ENCODE results near the gene ASS1. TPM values are rescaled to one million over a fixed set of nuclear protein-coding genes. Genes with fewer than 3 reads are reported as not detected.

The ASS1 gene
- polyA plus RNA-seq, 2 of the 4 experiments (the other 2 are of a cell fraction): 11.3 to 32.5 TPM

- H3K4me2 ChIP-seq: no peak overlapping the region
- no peak for DNase-seq (ENCODE audit: low read depth in 1 of 2, low spot score in 1 of 2)
- TF ChIP-seq ZFP36 (IDR thresholded peaks at IDR 0.05; ENCODE audit: borderline replicate concordance, partially characterized antibody) (peak; percentile 52), CHD4 (IDR thresholded peaks at IDR 0.05; ENCODE audit: borderline replicate concordance) (no peak)
- H3K4me3 ChIP-seq: no peak overlapping the region
- no peak for ATAC-seq
- CTCF ChIA-PET: interaction anchor here (6.7 to 17.4 kb wide), 2 partner anchors 9 to 213 kb away, joined by 56 to 453 read pairs; no protein-coding TSS in a partner anchor
- H3K4me1 ChIP-seq: no peaks in the 10 kb centered on the region
- FAIRE-seq: no peak
- WGBS (ENCODE audit: missing lambda C conversion rate): 55% methylated on average over 5 of the region's 12 CpGs
- H3K27ac ChIP-seq: no peak overlapping the region
- POLR2A ChIA-PET: no interaction called here
- H3K9me3 ChIP-seq: no peaks in the 10 kb centered on the region
Observed at GRCh38 chr9:130470950-130471349, 26.2 kb downstream of the ASS1 start.

- DNase-seq (ENCODE audit: low read depth in 1 of 2, low spot score in 1 of 2): no peak
- TF ChIP-seq ESRRA (IDR thresholded peaks at IDR 0.05; ENCODE audit: borderline replicate concordance, low read length) (no peak), MAFK (IDR thresholded peaks at IDR 0.05; ENCODE audit: partially characterized antibody) (no peak), JUNB (IDR thresholded peaks at IDR 0.05) (no peak), NR3C1 (IDR thresholded peaks at IDR 0.05) (no peak), FOSL2 (IDR thresholded peaks at IDR 0.05) (no peak), FOSL2 (CRISPR knock-in tag; IDR thresholded peaks at IDR 0.05) (no peak), FOSB (CRISPR knock-in tag; IDR thresholded peaks at IDR 0.05) (no peak), REST (IDR thresholded peaks at IDR 0.05) (no peak), BHLHE40 (IDR thresholded peaks at IDR 0.05; ENCODE audit: low read depth, low read length) (no peak), EHF (CRISPR knock-in tag; IDR thresholded peaks at IDR 0.05) (no peak), HOXA7 (CRISPR knock-in tag; IDR thresholded peaks at IDR 0.05) (no peak), TP53 (CRISPR knock-in tag; IDR thresholded peaks at IDR 0.05) (no peak), PBX3 (IDR thresholded peaks at IDR 0.05) (no peak), KDM1A (IDR thresholded peaks at IDR 0.05; ENCODE audit: low read depth) (no peak), MYC (IDR thresholded peaks at IDR 0.05; ENCODE audit: borderline replicate concordance, low read length) (no peak), HES2 (IDR thresholded peaks at IDR 0.05) (no peak), ELK1 (IDR thresholded peaks at IDR 0.05; ENCODE audit: low read depth, low read length) (no peak), ZSCAN20 (CRISPR knock-in tag; IDR thresholded peaks at IDR 0.05) (no peak), FOXS1 (CRISPR knock-in tag; IDR thresholded peaks at IDR 0.05) (no peak)
Observed at GRCh38 chr9:130471411-130472183, 26.8 kb downstream of the ASS1 start.

More at GRCh38 chr9:130471411-130472183, 26.8 kb downstream of the ASS1 start:
- ChIA-PET CTCF (interaction anchor here (1.1 to 17.4 kb wide), 5 partner anchors 10 to 228 kb away, joined by 3 to 453 read pairs (median 4); no protein-coding TSS in a partner anchor), POLR2A (no interaction called here)
- ATAC-seq (no peak), FAIRE-seq (no peak)
- no peak overlapping the region for H3K27ac ChIP-seq
- H3K4me3 ChIP-seq: no peak overlapping the region
- H3K4me2 ChIP-seq: no peak overlapping the region
- WGBS (ENCODE audit: missing lambda C conversion rate): 72% methylated on average over 13 of the region's 20 CpGs
- H3K4me1 ChIP-seq: no peaks in the 10 kb centered on the region
- no peaks in the 10 kb centered on the region for H3K9me3 ChIP-seq

Data from A549 (cell line).